ENCODE data around the gene TRERF1. TPM values are rescaled to one million over a fixed set of nuclear protein-coding genes. Genes with fewer than 3 reads are reported as not detected.

Gene TRERF1
- total RNA-seq, 2 donors from 2014 or later: 33.2 to 35.3 TPM

DNA sequence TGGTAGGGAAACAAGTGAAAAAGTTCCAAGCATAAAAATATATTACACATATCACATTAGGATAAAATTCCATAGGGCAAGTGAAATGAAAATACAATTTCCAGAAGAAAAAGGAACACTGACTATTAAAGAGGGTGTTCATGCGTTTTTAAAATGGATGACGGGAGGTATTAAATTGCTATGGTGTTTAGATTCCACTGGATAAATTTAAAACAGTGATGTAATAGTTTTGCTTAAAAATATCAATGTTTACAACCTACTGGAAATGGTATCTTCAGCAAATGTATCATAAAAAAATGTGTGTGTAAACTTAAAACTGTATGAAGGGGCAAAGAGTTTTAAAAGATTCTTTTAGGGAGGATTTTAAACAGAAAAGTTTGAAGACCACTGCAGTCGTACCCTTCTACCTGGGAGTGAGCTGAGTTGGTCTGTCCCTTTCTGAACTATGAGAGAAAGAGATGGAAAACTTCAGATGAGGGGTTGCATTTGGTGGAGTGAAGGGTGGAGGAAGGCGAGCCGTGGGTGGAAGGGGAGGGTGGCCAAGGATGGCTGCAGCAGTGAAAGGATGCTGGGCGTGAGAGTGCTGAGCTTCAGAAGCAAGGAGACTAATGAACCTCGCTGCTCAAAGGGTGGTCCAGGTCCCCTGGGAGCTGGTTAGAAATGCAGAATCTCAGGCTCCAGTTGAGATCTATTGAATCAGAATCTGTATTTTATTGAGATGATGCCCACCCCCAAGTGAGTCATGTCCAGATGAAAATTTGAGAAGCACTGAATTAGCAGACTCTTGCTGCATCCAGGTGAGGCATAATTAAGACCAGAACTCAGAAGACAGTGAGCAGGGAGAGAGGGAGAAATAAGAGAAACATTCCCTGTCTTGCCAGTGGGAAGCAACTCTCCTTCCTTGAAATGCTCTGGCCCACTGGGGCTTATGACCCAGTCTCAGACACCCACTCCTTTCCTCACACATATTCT lies 179.6 kb downstream of the TRERF1 start:
- H3K4me3 Mint-ChIP-seq: no peak overlapping the region
- peaks cover 4% of the 10 kb centered on the region for H3K36me3 Mint-ChIP-seq
- ATAC-seq (no peak), DNase-seq (ENCODE audit: low spot score) (no peak)
- H3K27ac Mint-ChIP-seq: peak overlapping the region in 1 of 2 donors; percentile 69
- no peaks in the 10 kb centered on the region for H3K27me3 Mint-ChIP-seq
- H3K9me3 Mint-ChIP-seq: no peaks in the 10 kb centered on the region
- peaks cover 6 to 28% of the 10 kb centered on the region in 2 donors for H3K4me1 Mint-ChIP-seq (ENCODE audit: low read depth in 2 of 2)

- Mint-ChIP-seq H3K27me3 (no peaks in the 10 kb centered on the region), H3K9me3 (no peaks in the 10 kb centered on the region), H3K4me3 (no peak overlapping the region), H3K36me3 (peaks cover 4% of the 10 kb centered on the region), H3K27ac (no peak overlapping the region), H3K4me1 (ENCODE audit: low read depth in 2 of 2) (peaks cover 6 to 17% of the 10 kb centered on the region in 2 donors)
- DNase-seq (ENCODE audit: low spot score): no peak
- ATAC-seq: no peak
These were observed 181.7 kb downstream of the TRERF1 start for GRCh38 chr6:42269974-42270510.

DNA sequence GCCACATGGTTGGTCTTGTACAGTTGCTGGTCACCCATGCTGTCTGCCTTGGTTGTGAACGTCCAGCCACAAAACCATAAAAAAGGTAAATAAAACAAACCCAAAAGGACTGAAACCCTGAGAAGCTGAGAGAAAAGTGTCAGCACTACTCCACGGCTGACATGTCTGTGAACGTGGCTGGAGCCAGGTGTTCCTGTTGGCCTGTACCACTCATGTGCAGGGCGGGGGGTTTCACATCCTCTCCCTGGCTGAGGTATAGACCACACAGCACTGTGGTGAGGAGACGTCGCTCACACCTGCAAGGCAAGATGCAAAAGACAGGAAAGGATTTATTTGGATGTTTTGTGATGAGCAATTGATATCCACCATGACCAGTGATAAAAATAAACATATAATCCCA lies 182.2 kb downstream of the TRERF1 start:
- Mint-ChIP-seq H3K27ac (no peak overlapping the region), H3K4me3 (no peak overlapping the region), H3K4me1 (ENCODE audit: low read depth in 2 of 2) (peaks cover 6 to 17% of the 10 kb centered on the region in 2 donors), H3K27me3 (no peaks in the 10 kb centered on the region), H3K9me3 (no peaks in the 10 kb centered on the region), H3K36me3 (peaks cover 4% of the 10 kb centered on the region)
- DNase-seq (ENCODE audit: low spot score) (no peak), ATAC-seq (no peak)

DNA sequence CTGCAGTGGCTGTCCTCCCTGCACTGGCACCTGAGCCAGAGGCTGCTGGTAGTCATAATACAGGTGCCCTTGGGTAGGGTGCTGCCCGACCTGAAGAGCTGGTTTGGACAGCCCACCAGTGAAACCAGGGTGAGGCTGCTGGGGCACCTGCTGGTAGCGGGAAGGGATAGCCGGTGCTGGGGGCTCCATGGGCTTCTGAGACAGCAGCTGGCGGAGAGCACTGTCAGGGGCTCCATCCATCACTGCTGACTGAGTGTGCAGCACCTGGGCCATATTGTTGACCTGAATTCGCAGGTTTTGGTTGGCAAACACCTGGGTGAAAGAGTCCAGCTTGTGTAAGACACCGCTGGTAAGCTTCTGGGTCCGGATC lies 182.9 kb downstream of the TRERF1 start:
- no peak for ATAC-seq
- Mint-ChIP-seq H3K27me3 (no peaks in the 10 kb centered on the region), H3K4me3 (no peak overlapping the region), H3K4me1 (ENCODE audit: low read depth in 2 of 2) (peaks cover 6 to 17% of the 10 kb centered on the region in 2 donors), H3K9me3 (no peaks in the 10 kb centered on the region), H3K36me3 (peaks cover 4% of the 10 kb centered on the region), H3K27ac (no peak overlapping the region)
- DNase-seq (ENCODE audit: low spot score): no peak

GRCh38 chr6:42268016-42268834 lies 183.5 kb downstream of the TRERF1 start:
- peaks cover 6 to 17% of the 10 kb centered on the region in 2 donors for H3K4me1 Mint-ChIP-seq (ENCODE audit: low read depth in 2 of 2)
- H3K36me3 Mint-ChIP-seq: peaks cover 4% of the 10 kb centered on the region
- no peak overlapping the region for H3K4me3 Mint-ChIP-seq
- ATAC-seq: peak in 1 of 2 donors; percentile 36
- H3K27me3 Mint-ChIP-seq: no peaks in the 10 kb centered on the region
- no peak overlapping the region for H3K27ac Mint-ChIP-seq
- no peak for DNase-seq (ENCODE audit: low spot score)
- H3K9me3 Mint-ChIP-seq: no peaks in the 10 kb centered on the region

DNA sequence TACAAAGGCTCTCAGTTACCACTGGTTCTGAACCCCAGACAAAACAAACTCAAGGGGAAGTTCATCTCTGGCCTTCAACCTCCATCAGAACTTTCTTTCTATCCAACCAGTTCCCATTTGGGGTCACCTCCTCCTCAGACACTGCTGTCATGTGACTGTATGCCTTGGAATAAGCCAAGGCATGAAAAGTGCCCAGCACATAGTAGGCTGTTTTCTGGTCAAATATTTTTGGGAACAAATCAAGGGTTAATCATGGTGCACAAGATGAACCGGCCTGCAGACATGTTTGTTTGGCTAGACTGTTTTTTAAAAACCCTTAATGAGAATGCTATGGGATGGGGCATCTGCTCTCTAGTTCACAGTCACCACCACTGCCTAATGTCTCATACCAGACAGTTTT lies 185.2 kb downstream of the TRERF1 start:
- Mint-ChIP-seq H3K9me3 (no peaks in the 10 kb centered on the region), H3K36me3 (peaks cover 4% of the 10 kb centered on the region), H3K27me3 (no peaks in the 10 kb centered on the region), H3K4me1 (ENCODE audit: low read depth in 2 of 2) (peaks cover 13 to 20% of the 10 kb centered on the region in 2 donors), H3K4me3 (no peak overlapping the region), H3K27ac (no peak overlapping the region)
- no peak for ATAC-seq
- no peak for DNase-seq (ENCODE audit: low spot score)

- DNase-seq (ENCODE audit: low spot score): no peak
- ATAC-seq: no peak
- H3K36me3 Mint-ChIP-seq: no peaks in the 10 kb centered on the region
- H3K4me1 Mint-ChIP-seq (ENCODE audit: low read depth in 2 of 2): peaks cover 20 to 27% of the 10 kb centered on the region in 2 donors
- no peak overlapping the region for H3K4me3 Mint-ChIP-seq
- H3K27me3 Mint-ChIP-seq: no peaks in the 10 kb centered on the region
- no peak overlapping the region for H3K27ac Mint-ChIP-seq
- no peaks in the 10 kb centered on the region for H3K9me3 Mint-ChIP-seq
These were observed 186.8 kb downstream of the TRERF1 start for GRCh38 chr6:42264852-42265390.

- H3K4me3 Mint-ChIP-seq: no peak overlapping the region
- no peaks in the 10 kb centered on the region for H3K36me3 Mint-ChIP-seq
- DNase-seq (ENCODE audit: low spot score) (no peak), ATAC-seq (no peak)
- H3K9me3 Mint-ChIP-seq: no peaks in the 10 kb centered on the region
- peaks cover 14 to 22% of the 10 kb centered on the region in 2 donors for H3K4me1 Mint-ChIP-seq (ENCODE audit: low read depth in 2 of 2)
- no peaks in the 10 kb centered on the region for H3K27me3 Mint-ChIP-seq
- H3K27ac Mint-ChIP-seq: no peak overlapping the region
These were observed 187.4 kb downstream of the TRERF1 start for GRCh38 chr6:42264162-42264851.

GRCh38 chr6:42263165-42263728 lies 188.5 kb downstream of the TRERF1 start:
- Mint-ChIP-seq H3K27ac (no peak overlapping the region), H3K4me1 (ENCODE audit: low read depth in 2 of 2) (peaks cover 14 to 21% of the 10 kb centered on the region in 2 donors), H3K4me3 (no peak overlapping the region), H3K36me3 (no peaks in the 10 kb centered on the region), H3K9me3 (no peaks in the 10 kb centered on the region), H3K27me3 (no peaks in the 10 kb centered on the region)
- no peak for ATAC-seq
- DNase-seq (ENCODE audit: low spot score): no peak

GRCh38 chr6:42260972-42261371 lies 190.8 kb downstream of the TRERF1 start:
- Mint-ChIP-seq H3K4me1 (ENCODE audit: low read depth in 2 of 2) (peaks cover 14 to 15% of the 10 kb centered on the region in 2 donors), H3K27ac (peak overlapping the region; percentile 51 to 75), H3K27me3 (no peaks in the 10 kb centered on the region), H3K4me3 (no peak overlapping the region), H3K9me3 (no peaks in the 10 kb centered on the region), H3K36me3 (peaks cover 9% of the 10 kb centered on the region)
- ATAC-seq (peak; percentile 60 to 69), DNase-seq (ENCODE audit: low spot score) (no peak)

- peak overlapping the region in 1 of 2 donors; percentile 75 for H3K27ac Mint-ChIP-seq
These were observed 191.3 kb downstream of the TRERF1 start for GRCh38 chr6:42260396-42260888.

GRCh38 chr6:42259841-42260395 lies 191.8 kb downstream of the TRERF1 start:
- Mint-ChIP-seq H3K27ac (no peak overlapping the region), H3K36me3 (peaks cover 9% of the 10 kb centered on the region)
- ATAC-seq: no peak

More at GRCh38 chr6:42260396-42260888, 191.3 kb downstream of the TRERF1 start:
- no peak overlapping the region for H3K4me3 Mint-ChIP-seq
- peaks cover 9% of the 10 kb centered on the region for H3K36me3 Mint-ChIP-seq
- no peak for DNase-seq (ENCODE audit: low spot score)
- peaks cover 14 to 15% of the 10 kb centered on the region in 2 donors for H3K4me1 Mint-ChIP-seq (ENCODE audit: low read depth in 2 of 2)
- no peaks in the 10 kb centered on the region for H3K27me3 Mint-ChIP-seq
- ATAC-seq: peak; percentile 7 to 41
- no peaks in the 10 kb centered on the region for H3K9me3 Mint-ChIP-seq

More at GRCh38 chr6:42259841-42260395, 191.8 kb downstream of the TRERF1 start:
- H3K4me1 Mint-ChIP-seq (ENCODE audit: low read depth in 2 of 2): peaks cover 14 to 15% of the 10 kb centered on the region in 2 donors
- no peaks in the 10 kb centered on the region for H3K9me3 Mint-ChIP-seq
- DNase-seq (ENCODE audit: low spot score): no peak
- no peak overlapping the region for H3K4me3 Mint-ChIP-seq
- H3K27me3 Mint-ChIP-seq: no peaks in the 10 kb centered on the region

Measured in natural killer cell treated with Interleukin-12 subunit alpha and Interleukin-12 subunit beta and Interleukin-15 and Interleukin-18, amount 100 ng/mL, for 72 hours (primary cell).